Activated naive CD8-positive, alpha-beta T cell treated with anti-CD3 and anti-CD28 coated beads for 36 hours (primary cell): ENCODE data around the gene PLEKHA5. TPM values are rescaled to one million over a fixed set of nuclear protein-coding genes. Genes with fewer than 3 reads are reported as not detected.
A peak's percentile ranks its signal among the peaks of the same experiment; 100 is the strongest.
"Not testable (repeated sequence)": the region's sequence is repeated elsewhere in the genome, so short reads cannot be mapped to it uniquely, and the experiment has no call there.

Experiments used
- DNase-seq: peaks from one replicate; pipeline ENCODE4 v3.0.0; 2021
- H3K27ac Mint-ChIP-seq: one replicate; pipeline ENCODE4 v1.8.0; 2022; ENCODE audit warnings: mild to moderate bottlenecking, moderate library complexity, mixed read lengths
- H3K27me3 Mint-ChIP-seq: one replicate; pipeline ENCODE4 v1.8.0; 2022; ENCODE audit warnings: mild to moderate bottlenecking, mixed read lengths
- H3K36me3 Mint-ChIP-seq: one replicate; pipeline ENCODE4 v1.8.0; 2021; ENCODE audit warnings: mild to moderate bottlenecking, mixed read lengths
- H3K4me1 Mint-ChIP-seq: one replicate; pipeline ENCODE4 v1.8.0; 2021; ENCODE audit warnings: mixed read lengths
- H3K4me3 Mint-ChIP-seq: one replicate; pipeline ENCODE4 v1.8.0; 2022; ENCODE audit warnings: mild to moderate bottlenecking, moderate library complexity, mixed read lengths
- H3K9me3 Mint-ChIP-seq: one replicate; pipeline ENCODE4 v1.8.0; 2022; ENCODE audit warnings: mixed read lengths
- total RNA-seq, 2 experiments: library from RNA; stranded (reverse); gene quantifications; one replicate each; pipeline ENCODE4 v1.2.3, GENCODE V29; 2021

Gene PLEKHA5
- total RNA-seq, 2 experiments from 2014 or later = 2.1 to 2.6 TPM

DNA sequence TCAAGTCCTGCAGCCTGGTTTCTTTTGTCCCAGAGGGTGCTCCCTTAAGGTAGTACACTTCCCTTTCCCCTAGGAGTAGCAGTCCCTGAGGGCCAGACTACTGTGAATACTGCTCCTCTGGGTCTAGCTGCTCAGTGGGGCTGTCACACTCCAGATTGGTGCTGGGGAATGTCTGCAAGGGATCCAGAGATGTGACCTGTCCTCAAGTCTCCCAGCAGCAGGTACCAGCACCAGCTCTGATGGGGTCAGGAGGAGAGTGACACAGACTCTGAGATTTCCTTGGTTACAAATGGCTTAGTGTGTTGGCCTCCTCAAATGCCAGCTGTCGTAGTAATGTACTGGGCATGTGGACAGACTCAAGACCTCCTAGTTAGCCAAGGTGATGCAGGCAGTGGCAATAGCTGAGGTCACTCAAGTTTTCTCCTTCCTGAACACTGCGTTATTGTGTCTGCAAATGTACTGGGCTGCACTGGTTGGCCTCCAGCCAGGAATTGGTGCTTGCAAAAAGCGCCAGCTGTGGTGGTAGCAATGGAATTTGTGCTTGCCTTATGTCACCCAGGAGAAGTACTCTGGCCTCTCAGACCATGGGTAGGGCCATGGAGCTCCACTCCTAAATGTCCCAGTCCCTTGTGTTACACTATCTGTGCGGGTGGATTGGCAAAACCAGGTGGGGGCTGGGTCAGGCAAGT, 273.4 kb downstream of the PLEKHA5 start:
- H3K4me3 Mint-ChIP-seq = no peak overlapping the region
- peaks cover 12% of the 10 kb centered on the region for H3K4me1 Mint-ChIP-seq
- no peaks in the 10 kb centered on the region for H3K27me3 Mint-ChIP-seq
- H3K36me3 Mint-ChIP-seq = peaks cover 10% of the 10 kb centered on the region
- no peak for DNase-seq
- peaks cover 6% of the 10 kb centered on the region for H3K9me3 Mint-ChIP-seq
- no peak overlapping the region for H3K27ac Mint-ChIP-seq

DNA sequence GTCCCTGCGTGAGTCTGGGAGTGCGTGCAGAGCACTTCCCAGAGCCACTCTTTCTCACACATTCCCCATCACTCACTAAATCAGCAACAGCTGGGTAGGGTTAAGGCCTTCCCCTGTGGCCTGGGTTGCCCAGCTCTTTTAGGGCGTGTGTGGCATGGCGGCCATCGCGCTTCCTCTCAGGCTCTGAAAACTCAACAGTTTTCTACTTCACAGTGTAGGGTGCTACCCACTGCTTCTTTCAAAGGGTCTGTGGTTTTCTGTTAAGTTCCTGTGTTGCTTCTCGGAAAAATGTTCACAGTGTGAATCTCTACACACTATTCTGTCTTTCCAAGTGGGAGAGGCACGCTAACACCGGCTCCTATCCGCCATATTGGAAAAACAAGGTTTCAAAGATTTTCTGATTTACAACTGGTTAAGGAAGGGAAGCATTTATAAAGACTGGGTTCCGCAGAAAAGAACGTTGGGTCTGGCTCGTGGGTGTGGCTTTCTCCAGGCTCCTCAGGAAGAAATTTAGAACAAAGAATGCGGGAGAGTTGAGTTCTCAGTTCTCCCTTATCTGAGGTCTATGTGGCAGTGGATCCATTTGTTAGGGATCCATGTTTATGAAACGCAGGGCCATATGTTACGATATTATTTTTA, 274.8 kb downstream of the PLEKHA5 start:
- peak; percentile 16 for DNase-seq
- Mint-ChIP-seq H3K4me1 (peaks cover 12% of the 10 kb centered on the region), H3K36me3 (peaks cover 10% of the 10 kb centered on the region), H3K4me3 (peak overlapping the region; percentile 59), H3K27ac (peak overlapping the region; percentile 93), H3K9me3 (peaks cover 6% of the 10 kb centered on the region), H3K27me3 (no peaks in the 10 kb centered on the region)

DNA sequence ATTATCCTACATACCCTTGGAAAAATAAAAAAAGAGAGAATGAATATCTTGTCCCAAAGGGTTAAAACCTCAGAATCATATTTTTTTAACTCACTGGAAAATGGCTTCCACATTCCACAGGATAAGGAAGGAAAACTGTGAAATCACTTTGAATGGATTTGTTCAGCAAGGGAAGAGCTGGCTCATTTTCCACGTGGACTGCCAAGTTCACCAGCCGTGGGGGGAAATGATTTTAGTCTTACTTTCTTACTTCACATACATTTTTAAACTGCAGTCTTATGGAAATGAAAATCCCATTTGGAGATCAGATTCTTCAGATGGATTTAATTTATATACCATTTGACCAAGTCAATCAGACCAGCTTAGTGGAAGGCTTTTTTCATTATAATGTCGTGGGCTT, 279.8 kb downstream of the PLEKHA5 start:
- no peak overlapping the region for H3K27ac Mint-ChIP-seq
- no peak for DNase-seq
- peaks cover 1% of the 10 kb centered on the region for H3K9me3 Mint-ChIP-seq
- H3K36me3 Mint-ChIP-seq = peaks cover 5% of the 10 kb centered on the region
- H3K4me1 Mint-ChIP-seq = peaks cover 3% of the 10 kb centered on the region
- H3K27me3 Mint-ChIP-seq = no peaks in the 10 kb centered on the region
- H3K4me3 Mint-ChIP-seq = no peak overlapping the region

DNA sequence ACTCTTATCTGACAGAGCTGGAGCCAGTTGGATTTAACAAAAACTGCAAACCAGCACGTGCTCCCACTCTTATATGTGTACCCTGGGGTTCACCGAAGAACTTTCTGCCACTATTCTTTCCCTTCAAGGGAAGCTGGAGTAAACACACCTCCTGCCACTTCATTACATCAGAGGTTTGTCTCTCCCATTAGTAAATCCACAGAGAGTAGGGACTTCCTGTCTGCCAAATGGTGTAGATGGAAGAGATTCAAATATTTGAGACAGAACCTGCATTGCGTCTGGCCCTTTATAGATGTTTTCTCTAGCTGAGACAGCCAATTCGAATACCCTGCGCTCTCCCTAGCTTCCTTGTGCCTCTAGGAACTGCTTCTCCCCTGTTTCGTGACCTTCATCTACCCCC, 280.7 kb downstream of the PLEKHA5 start:
- no peaks in the 10 kb centered on the region for H3K9me3 Mint-ChIP-seq
- peaks cover 3% of the 10 kb centered on the region for H3K36me3 Mint-ChIP-seq
- no peak overlapping the region for H3K4me3 Mint-ChIP-seq

GRCh38 chr12:19410629-19411185, 281.2 kb downstream of the PLEKHA5 start:
- no peak overlapping the region for H3K4me3 Mint-ChIP-seq
- H3K27ac Mint-ChIP-seq = no peak overlapping the region
- no peaks in the 10 kb centered on the region for H3K4me1 Mint-ChIP-seq
- no peaks in the 10 kb centered on the region for H3K27me3 Mint-ChIP-seq
- H3K36me3 Mint-ChIP-seq = peaks cover under 1% of the 10 kb centered on the region
- no peak for DNase-seq
- H3K9me3 Mint-ChIP-seq = no peaks in the 10 kb centered on the region

More for the DNA sequence above, 280.7 kb downstream of the PLEKHA5 start:
- DNase-seq = no peak
- Mint-ChIP-seq H3K27me3 (no peaks in the 10 kb centered on the region), H3K4me1 (no peaks in the 10 kb centered on the region), H3K27ac (no peak overlapping the region)

DNA sequence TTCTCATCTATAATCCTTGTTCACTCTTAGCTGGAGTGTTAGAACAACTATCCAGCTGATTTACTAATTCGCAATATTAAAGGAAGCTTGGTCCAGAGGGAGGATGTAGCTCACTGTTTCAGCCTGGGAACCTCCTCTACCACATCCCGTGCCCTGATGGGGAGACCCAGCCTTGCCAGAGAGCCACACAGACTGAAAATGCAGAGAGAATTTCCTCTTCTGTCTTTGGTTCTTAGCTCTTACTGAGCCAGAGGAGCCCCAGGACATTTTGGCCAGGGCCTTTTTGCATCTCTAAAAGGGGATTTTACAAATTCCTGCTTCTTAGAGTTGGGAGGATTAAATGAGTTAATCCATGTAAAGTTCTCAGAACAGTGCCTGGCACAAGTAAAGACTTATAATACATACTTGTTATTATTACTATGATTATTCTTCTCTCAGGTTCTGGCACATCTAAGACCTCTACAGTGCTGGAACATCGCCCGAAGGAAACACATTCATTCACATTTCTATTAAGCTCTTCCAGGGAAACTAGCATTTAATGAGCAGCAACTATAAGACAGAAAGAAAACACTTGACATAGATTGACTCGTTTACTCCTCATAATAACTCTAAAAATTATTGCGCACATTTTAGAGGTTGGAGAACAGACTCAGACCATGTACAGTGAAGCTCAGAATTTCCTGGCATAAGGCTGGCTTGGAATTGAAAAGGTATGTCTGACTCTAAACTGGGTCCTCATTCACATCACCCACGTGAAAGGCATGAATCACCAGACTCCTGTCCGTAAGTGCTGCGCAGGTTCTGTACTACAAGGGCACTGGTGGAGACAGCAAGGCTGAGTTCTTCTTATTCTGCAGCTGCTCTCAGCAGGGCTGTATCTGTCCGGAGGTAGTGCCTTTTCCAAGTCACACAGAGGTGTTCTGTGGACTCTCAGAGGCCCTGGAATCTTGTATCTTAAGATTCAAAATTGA, 282.0 kb downstream of the PLEKHA5 start:
- no peaks in the 10 kb centered on the region for H3K27me3 Mint-ChIP-seq
- H3K4me3 Mint-ChIP-seq = no peak overlapping the region
- H3K4me1 Mint-ChIP-seq = no peaks in the 10 kb centered on the region
- no peaks in the 10 kb centered on the region for H3K9me3 Mint-ChIP-seq
- no peak for DNase-seq
- H3K36me3 Mint-ChIP-seq = no peaks in the 10 kb centered on the region
- no peak overlapping the region for H3K27ac Mint-ChIP-seq

DNA sequence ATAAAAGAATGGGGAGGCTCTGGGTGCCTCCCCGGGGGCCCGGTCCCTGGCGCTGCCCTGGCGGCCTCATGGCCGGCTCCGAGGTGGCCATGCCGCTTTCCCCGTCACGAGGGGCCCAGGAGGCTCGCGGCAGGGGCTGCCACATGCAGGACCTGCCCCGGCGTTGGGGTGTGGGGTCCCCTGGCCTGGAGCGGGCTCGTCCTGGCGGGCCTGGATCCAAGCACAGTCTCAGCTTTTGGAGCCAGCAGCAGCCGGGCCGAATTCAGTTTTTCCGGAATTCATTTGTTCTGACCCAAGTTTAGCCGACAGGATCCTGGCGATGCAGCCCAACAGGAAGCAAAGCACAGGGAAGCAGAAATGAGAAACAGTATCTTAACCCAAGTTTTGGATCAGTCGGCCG, 283.3 kb downstream of the PLEKHA5 start:
- no peak overlapping the region for H3K27ac Mint-ChIP-seq
- no peak for DNase-seq
- no peaks in the 10 kb centered on the region for H3K4me1 Mint-ChIP-seq
- no peaks in the 10 kb centered on the region for H3K9me3 Mint-ChIP-seq
- H3K27me3 Mint-ChIP-seq = no peaks in the 10 kb centered on the region
- H3K4me3 Mint-ChIP-seq = no peak overlapping the region
- H3K36me3 Mint-ChIP-seq = no peaks in the 10 kb centered on the region

DNA sequence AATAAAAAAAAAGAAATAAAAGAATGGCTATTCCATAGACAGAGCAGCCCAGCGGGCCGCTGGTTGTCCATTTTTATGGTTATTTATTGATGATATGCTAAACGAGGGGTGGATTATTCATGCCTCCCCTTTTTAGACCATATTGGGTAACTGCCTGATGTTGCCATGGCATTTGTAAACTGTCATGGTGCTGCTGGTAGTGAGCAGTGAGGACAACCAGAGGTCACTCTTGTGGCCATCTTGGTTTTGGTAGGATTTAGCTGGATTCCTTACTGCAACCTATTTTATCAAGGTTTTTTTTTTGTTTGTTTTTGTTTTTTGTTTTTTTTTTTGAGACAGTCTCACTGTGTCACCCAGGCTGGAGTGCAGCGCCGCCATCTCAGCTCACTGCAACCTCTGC, 284.0 kb downstream of the PLEKHA5 start:
- H3K4me1 Mint-ChIP-seq, H3K36me3 Mint-ChIP-seq, H3K9me3 Mint-ChIP-seq, H3K27me3 Mint-ChIP-seq, H3K27ac Mint-ChIP-seq, H3K4me3 Mint-ChIP-seq, DNase-seq: not testable (repeated sequence)

GRCh38 chr12:19415563-19415962, 286.0 kb downstream of the PLEKHA5 start:
- Mint-ChIP-seq H3K27ac (no peak overlapping the region), H3K36me3 (no peaks in the 10 kb centered on the region), H3K27me3 (no peaks in the 10 kb centered on the region), H3K4me3 (no peak overlapping the region), H3K4me1 (no peaks in the 10 kb centered on the region), H3K9me3 (no peaks in the 10 kb centered on the region)
- DNase-seq = no peak

DNA sequence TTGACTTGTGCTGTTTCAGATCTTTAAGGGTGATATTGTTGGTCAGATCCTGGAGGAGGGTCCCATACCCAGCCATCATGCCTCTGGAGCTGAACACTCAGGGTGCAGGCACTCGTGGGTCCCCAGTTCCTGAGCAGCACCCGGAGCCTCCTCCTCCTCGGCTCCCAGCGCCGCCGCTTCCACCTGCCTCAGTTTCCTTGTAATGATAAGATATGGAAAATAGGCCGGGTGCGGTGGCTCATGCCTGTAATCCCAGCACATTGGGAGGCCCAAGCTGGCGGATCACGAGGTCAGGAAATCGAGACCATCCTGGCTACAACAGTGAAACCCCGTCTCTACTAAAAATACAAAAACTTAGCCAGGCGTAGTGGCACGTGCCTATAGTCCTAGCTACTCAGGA, 289.6 kb downstream of the PLEKHA5 start:
- H3K9me3 Mint-ChIP-seq = no peaks in the 10 kb centered on the region
- peaks cover 7% of the 10 kb centered on the region for H3K4me1 Mint-ChIP-seq
- DNase-seq = no peak
- no peaks in the 10 kb centered on the region for H3K27me3 Mint-ChIP-seq
- H3K27ac Mint-ChIP-seq = no peak overlapping the region
- H3K4me3 Mint-ChIP-seq = no peak overlapping the region
- no peaks in the 10 kb centered on the region for H3K36me3 Mint-ChIP-seq

DNA sequence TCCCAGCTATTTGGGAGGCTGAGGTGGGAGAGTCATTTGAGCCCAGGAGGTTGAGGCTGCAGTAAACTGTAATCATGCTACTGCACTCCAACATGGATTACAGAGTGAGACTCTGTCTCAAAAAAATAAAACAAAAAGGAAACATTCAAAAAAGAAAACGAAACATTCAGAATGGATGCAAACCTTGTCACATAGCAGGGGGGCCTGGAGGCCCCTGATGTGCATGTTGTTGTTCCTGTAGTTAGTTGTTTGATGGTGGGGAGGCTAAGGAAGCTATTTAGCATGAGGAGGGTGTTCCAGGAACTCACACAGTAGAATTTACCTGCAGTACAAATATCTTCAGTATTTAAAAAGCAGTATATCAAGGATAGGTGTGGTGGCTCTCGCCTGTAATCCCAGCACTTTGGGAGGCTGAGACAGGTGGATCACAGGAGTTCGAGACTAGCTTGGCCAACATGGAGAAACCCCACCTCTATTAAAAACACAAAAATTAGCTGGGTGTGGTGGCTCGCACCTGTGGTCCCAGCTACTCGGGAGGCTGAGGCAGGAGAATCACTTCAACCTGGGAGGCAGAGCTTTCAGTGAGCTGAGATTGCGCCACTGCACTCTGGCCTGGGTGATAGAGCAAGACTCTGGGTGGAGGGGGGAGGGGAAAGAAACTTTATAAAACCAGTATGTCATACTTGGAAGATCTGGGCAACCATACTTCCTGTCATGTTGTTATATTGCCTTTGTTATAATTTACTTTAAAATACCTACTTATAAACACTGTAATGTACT, 292.2 kb downstream of the PLEKHA5 start:
- no peaks in the 10 kb centered on the region for H3K27me3 Mint-ChIP-seq
- H3K4me3 Mint-ChIP-seq = no peak overlapping the region
- H3K9me3 Mint-ChIP-seq = peaks cover 1% of the 10 kb centered on the region
- H3K4me1 Mint-ChIP-seq = peaks cover 7% of the 10 kb centered on the region
- no peaks in the 10 kb centered on the region for H3K36me3 Mint-ChIP-seq
- no peak for DNase-seq
- peak overlapping the region; percentile 62 for H3K27ac Mint-ChIP-seq

DNA sequence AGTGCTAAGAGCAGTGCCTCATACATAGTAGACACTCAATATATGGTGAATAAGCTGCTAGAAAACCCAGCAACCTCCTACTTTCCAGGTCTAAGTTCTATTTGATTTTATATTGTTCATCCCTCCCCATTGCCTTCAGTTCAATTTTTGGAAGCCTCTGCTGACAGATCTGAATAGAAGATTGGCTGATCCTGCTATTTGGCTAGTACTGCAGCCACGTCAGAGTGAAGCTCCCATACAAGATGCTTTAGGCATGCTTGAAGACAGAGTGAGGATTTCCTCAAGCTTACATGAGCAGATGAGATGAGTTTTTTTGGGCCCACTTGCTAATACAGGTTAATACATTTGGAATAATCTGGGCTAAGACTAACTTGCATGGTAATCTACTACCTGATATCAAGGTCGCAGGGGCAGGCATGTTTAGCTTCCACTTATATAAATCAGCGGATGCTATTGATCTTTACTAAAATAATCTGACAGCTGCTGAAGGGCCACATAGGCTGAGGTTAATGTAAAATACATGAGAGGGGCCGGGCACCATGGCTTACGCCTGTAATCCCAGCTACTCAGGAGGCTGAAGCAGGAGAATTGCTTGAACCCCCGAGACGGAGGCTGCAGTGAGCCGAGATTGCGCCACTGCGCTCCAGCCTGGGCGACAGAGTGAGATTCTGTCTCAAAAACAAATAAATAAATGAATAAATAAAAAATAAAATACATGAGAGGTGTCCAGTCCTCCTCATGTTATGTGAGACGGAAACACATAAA, 293.8 kb downstream of the PLEKHA5 start:
- Mint-ChIP-seq H3K9me3 (peaks cover 3% of the 10 kb centered on the region), H3K27ac (no peak overlapping the region), H3K27me3 (no peaks in the 10 kb centered on the region), H3K4me3 (no peak overlapping the region), H3K36me3 (no peaks in the 10 kb centered on the region), H3K4me1 (peaks cover 9% of the 10 kb centered on the region)
- no peak for DNase-seq
